ENCODE results near the gene FSTL5.

- TF ChIP-seq YY1 (IDR thresholded peaks at IDR 0.05; ENCODE audit: insufficient read depth, insufficient read length) = no peak
- TF ChIP-seq ZNF274 (IDR thresholded peaks at IDR 0.05; ENCODE audit: low read depth, low read length) = no peak
Observed at GRCh38 chr4:161892951-161893350, 270.8 kb downstream of the FSTL5 start.
